ENCODE measurements around the gene ZNF77. TPM values are rescaled to one million over a fixed set of nuclear protein-coding genes. Genes with fewer than 3 reads are reported as not detected.
A peak's percentile ranks its signal among the peaks of the same experiment; 100 is the strongest.
"Not testable (repeated sequence)": the region's sequence is repeated elsewhere in the genome, so short reads cannot be mapped to it uniquely, and the experiment has no call there.

Gene ZNF77
- total RNA-seq, 4 donors from 2014 or later: 2.4 to 17.9 (median 9.1) TPM

DNA sequence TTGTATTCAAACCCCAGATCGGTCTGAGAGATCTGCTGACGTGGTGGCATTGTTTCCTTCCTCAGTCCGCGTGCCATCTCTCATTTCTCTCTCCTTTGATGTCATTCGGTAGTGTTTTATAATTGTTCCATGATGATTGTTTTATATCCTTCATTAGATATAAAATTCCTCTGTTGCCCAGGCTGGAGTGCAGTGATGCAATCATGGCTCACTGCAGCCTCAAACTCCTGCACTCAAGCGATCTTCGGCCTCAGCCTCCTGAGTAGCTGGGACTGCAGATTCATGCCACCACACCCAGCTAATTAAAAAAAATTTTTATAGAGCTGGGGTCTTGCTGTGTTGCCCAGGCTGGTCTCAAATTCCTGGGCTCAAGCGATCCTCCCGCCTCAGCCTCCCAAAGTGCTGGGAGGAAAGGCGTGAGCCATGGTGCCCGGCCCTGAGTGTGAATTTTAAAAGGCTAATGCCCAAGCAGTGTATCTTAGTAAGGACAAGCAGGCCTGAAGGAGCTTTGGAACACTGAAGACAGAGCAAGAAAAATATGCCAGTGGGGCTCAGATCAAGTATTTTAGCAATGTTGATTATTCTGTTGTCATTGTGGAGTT is 38.8 kb downstream of the ZNF77 start:
- TF ChIP-seq, protein P1, sequence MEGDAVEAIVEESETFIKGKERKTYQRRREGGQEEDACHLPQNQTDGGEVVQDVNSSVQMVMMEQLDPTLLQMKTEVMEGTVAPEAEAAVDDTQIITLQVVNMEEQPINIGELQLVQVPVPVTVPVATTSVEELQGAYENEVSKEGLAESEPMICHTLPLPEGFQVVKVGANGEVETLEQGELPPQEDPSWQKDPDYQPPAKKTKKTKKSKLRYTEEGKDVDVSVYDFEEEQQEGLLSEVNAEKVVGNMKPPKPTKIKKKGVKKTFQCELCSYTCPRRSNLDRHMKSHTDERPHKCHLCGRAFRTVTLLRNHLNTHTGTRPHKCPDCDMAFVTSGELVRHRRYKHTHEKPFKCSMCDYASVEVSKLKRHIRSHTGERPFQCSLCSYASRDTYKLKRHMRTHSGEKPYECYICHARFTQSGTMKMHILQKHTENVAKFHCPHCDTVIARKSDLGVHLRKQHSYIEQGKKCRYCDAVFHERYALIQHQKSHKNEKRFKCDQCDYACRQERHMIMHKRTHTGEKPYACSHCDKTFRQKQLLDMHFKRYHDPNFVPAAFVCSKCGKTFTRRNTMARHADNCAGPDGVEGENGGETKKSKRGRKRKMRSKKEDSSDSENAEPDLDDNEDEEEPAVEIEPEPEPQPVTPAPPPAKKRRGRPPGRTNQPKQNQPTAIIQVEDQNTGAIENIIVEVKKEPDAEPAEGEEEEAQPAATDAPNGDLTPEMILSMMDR (IDR thresholded peaks at IDR 0.05): no peak
- TF ChIP-seq POLR2A (IDR thresholded peaks at IDR 0.05): no peak
- no peak overlapping the region for H3K4me3 ChIP-seq
- peaks cover 0 to 4% of the 10 kb centered on the region in 2 donors for H3K4me1 ChIP-seq
- intact Hi-C loops (cut with DNase I; ENCODE audit: low total_unique reads): no loop called here
- no peaks in the 10 kb centered on the region for H3K36me3 ChIP-seq
- no peak overlapping the region for H3K27ac ChIP-seq
- H3K27me3 ChIP-seq: no peaks in the 10 kb centered on the region
- DNase-seq: no peak
- H3K9me3 ChIP-seq: no peaks in the 10 kb centered on the region

- H3K9me3 ChIP-seq; intact Hi-C loops (cut with DNase I; ENCODE audit: low total_unique reads); H3K4me1 ChIP-seq; DNase-seq; H3K36me3 ChIP-seq; H3K4me3 ChIP-seq; H3K27me3 ChIP-seq; H3K27ac ChIP-seq: not testable (repeated sequence)
These were observed 41.4 kb downstream of the ZNF77 start for GRCh38 chr19:2903326-2903725.

GRCh38 chr19:2902590-2903218 is 42.1 kb downstream of the ZNF77 start:
- Histone ChIP-seq H3K27ac (no peak overlapping the region), H3K27me3 (no peaks in the 10 kb centered on the region), H3K9me3 (no peaks in the 10 kb centered on the region), H3K4me3 (no peak overlapping the region), H3K36me3 (no peaks in the 10 kb centered on the region), H3K4me1 (peaks cover 0 to 4% of the 10 kb centered on the region in 2 donors)
- no peak for DNase-seq
- intact Hi-C loops (cut with DNase I; ENCODE audit: low total_unique reads): no loop called here
- no peak for TF ChIP-seq POLR2A (IDR thresholded peaks at IDR 0.05)
- TF ChIP-seq, protein P1 (IDR thresholded peaks at IDR 0.05): no peak

GRCh38 chr19:2900296-2901252 is 44.2 kb downstream of the ZNF77 start, which contains the start of gene ZNF57:
TSS of gene ZNF57 (plus strand) at chr19:2900928. CDS start at chr19:2901046, 118 bp downstream.
- no peaks in the 10 kb centered on the region for H3K9me3 ChIP-seq
- H3K4me3 ChIP-seq: peak within 1 kb of the TSS; percentile 74 to 85
- H3K4me1 ChIP-seq: peaks cover 0 to 4% of the 10 kb centered on the region in 2 donors
- H3K27ac ChIP-seq: peak within 1 kb of the TSS in 1 of 2 donors; percentile 65
- H3K27me3 ChIP-seq: no peaks in the 10 kb centered on the region
- intact Hi-C loops (cut with DNase I; ENCODE audit: low total_unique reads): no loop called here
- peak; percentile 98 to 100 for DNase-seq
- H3K36me3 ChIP-seq: no peaks in the 10 kb centered on the region
- peak in 1 of 2 donors; percentile 40 for TF ChIP-seq POLR2A (IDR thresholded peaks at IDR 0.05)
- TF ChIP-seq, protein P1 (IDR thresholded peaks at IDR 0.05): no peak

- Histone ChIP-seq H3K27me3 (no peaks in the 10 kb centered on the region), H3K36me3 (no peaks in the 10 kb centered on the region), H3K4me1 (peaks cover 0 to 4% of the 10 kb centered on the region in 2 donors), H3K27ac (no peak overlapping the region), H3K4me3 (no peak overlapping the region), H3K9me3 (no peaks in the 10 kb centered on the region)
- intact Hi-C loops (cut with DNase I; ENCODE audit: low total_unique reads): no loop called here
- DNase-seq: no peak
- TF ChIP-seq, protein P1 (IDR thresholded peaks at IDR 0.05): no peak
- no peak for TF ChIP-seq POLR2A (IDR thresholded peaks at IDR 0.05)
These were observed 48.1 kb downstream of the ZNF77 start for GRCh38 chr19:2896694-2897093.

DNA sequence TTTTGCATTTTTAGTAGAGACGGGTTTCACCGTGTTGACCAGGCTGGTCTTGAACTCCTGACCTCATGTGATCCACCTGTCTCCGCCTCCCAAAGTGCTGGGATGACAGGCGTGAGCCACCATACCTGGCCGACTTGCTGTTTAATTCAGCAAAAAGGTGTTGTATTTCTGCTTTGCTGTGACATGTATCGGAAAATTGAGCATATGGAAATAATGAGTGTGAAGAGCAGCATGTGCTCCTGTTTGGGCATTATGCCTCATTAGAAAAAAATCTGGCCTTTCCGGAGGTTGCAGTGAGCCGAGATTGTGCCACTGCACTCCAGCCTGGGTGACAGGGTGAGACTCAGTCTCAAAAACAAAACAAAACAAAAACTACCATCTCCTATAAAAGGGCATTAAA is 54.2 kb downstream of the ZNF77 start:
- intact Hi-C loops (cut with DNase I; ENCODE audit: low total_unique reads); H3K4me1 ChIP-seq; H3K4me3 ChIP-seq; H3K27ac ChIP-seq; H3K36me3 ChIP-seq; DNase-seq; H3K27me3 ChIP-seq; H3K9me3 ChIP-seq: not testable (repeated sequence)
